ENCODE data around the gene NTM.

The NTM gene

GRCh38 chr11:131955904-131956303 lies 585.5 kb downstream of the NTM start:
- no peaks in the 10 kb centered on the region for H3K4me1 Mint-ChIP-seq
- no peak for ATAC-seq (replicated peaks)
- no peak overlapping the region for H3K4me3 Mint-ChIP-seq
- H3K36me3 Mint-ChIP-seq = no peaks in the 10 kb centered on the region
- no peak for DNase-seq
- H3K27me3 Mint-ChIP-seq = no peaks in the 10 kb centered on the region
- H3K27ac Mint-ChIP-seq = no peak overlapping the region
- H3K9me3 Mint-ChIP-seq = peaks cover 0 to 2% of the 10 kb centered on the region in 2 donors

- ATAC-seq (replicated peaks) = no peak
- H3K9me3 Mint-ChIP-seq = peaks cover 0 to 2% of the 10 kb centered on the region in 2 donors
- H3K4me1 Mint-ChIP-seq = no peaks in the 10 kb centered on the region
- no peak overlapping the region for H3K4me3 Mint-ChIP-seq
- H3K27ac Mint-ChIP-seq = no peak overlapping the region
- no peak for DNase-seq
- H3K36me3 Mint-ChIP-seq = no peaks in the 10 kb centered on the region
- no peaks in the 10 kb centered on the region for H3K27me3 Mint-ChIP-seq
These were observed 586.8 kb downstream of the NTM start for GRCh38 chr11:131957201-131957600.

- H3K36me3 Mint-ChIP-seq = no peaks in the 10 kb centered on the region
- no peak overlapping the region for H3K4me3 Mint-ChIP-seq
- H3K4me1 Mint-ChIP-seq = no peaks in the 10 kb centered on the region
- no peaks in the 10 kb centered on the region for H3K27me3 Mint-ChIP-seq
- no peak for DNase-seq
- H3K9me3 Mint-ChIP-seq = peaks cover 0 to 2% of the 10 kb centered on the region in 2 donors
- no peak overlapping the region for H3K27ac Mint-ChIP-seq
- ATAC-seq (replicated peaks) = no peak
These were observed 587.5 kb downstream of the NTM start for GRCh38 chr11:131957875-131958274.

- H3K27me3 Mint-ChIP-seq = no peaks in the 10 kb centered on the region
- ATAC-seq (replicated peaks) = no peak
- no peak overlapping the region for H3K4me3 Mint-ChIP-seq
These were observed 592.4 kb downstream of the NTM start for GRCh38 chr11:131962818-131963217.

GRCh38 chr11:131964698-131965483 lies 594.5 kb downstream of the NTM start:
- Mint-ChIP-seq H3K4me3 (no peak overlapping the region), H3K27me3 (no peaks in the 10 kb centered on the region), H3K27ac (no peak overlapping the region), H3K4me1 (no peaks in the 10 kb centered on the region), H3K9me3 (peaks cover 1 to 3% of the 10 kb centered on the region in 2 donors), H3K36me3 (no peaks in the 10 kb centered on the region)
- DNase-seq (no peak), ATAC-seq (replicated peaks) (no peak)

More at GRCh38 chr11:131962818-131963217, 592.4 kb downstream of the NTM start:
- no peaks in the 10 kb centered on the region for H3K36me3 Mint-ChIP-seq
- no peaks in the 10 kb centered on the region for H3K4me1 Mint-ChIP-seq
- H3K9me3 Mint-ChIP-seq = peaks cover 1 to 3% of the 10 kb centered on the region in 2 donors
- H3K27ac Mint-ChIP-seq = no peak overlapping the region
- DNase-seq = no peak

GRCh38 chr11:131965504-131965903 lies 595.1 kb downstream of the NTM start:
- Mint-ChIP-seq H3K4me1 (no peaks in the 10 kb centered on the region), H3K36me3 (no peaks in the 10 kb centered on the region), H3K4me3 (no peak overlapping the region), H3K27ac (no peak overlapping the region), H3K9me3 (peaks cover 1 to 3% of the 10 kb centered on the region in 2 donors), H3K27me3 (no peaks in the 10 kb centered on the region)
- DNase-seq = no peak
- ATAC-seq (replicated peaks) = no peak

- Mint-ChIP-seq H3K27me3 (no peaks in the 10 kb centered on the region), H3K36me3 (no peaks in the 10 kb centered on the region), H3K27ac (no peak overlapping the region), H3K9me3 (peaks cover 3% of the 10 kb centered on the region in 2 donors), H3K4me3 (no peak overlapping the region), H3K4me1 (no peaks in the 10 kb centered on the region)
- DNase-seq (no peak), ATAC-seq (replicated peaks) (no peak)
These were observed 596.3 kb downstream of the NTM start for GRCh38 chr11:131966667-131967066.

- Mint-ChIP-seq H3K27ac (no peak overlapping the region), H3K9me3 (peaks cover 3% of the 10 kb centered on the region in 2 donors), H3K36me3 (no peaks in the 10 kb centered on the region), H3K4me3 (no peak overlapping the region), H3K4me1 (no peaks in the 10 kb centered on the region), H3K27me3 (no peaks in the 10 kb centered on the region)
- DNase-seq = no peak
- no peak for ATAC-seq (replicated peaks)
These were observed 598.8 kb downstream of the NTM start for GRCh38 chr11:131969261-131969660.

GRCh38 chr11:131973061-131973460 lies 602.6 kb downstream of the NTM start:
- no peak for ATAC-seq (replicated peaks)
- no peaks in the 10 kb centered on the region for H3K36me3 Mint-ChIP-seq
- H3K9me3 Mint-ChIP-seq = peaks cover 0 to 2% of the 10 kb centered on the region in 2 donors
- no peaks in the 10 kb centered on the region for H3K4me1 Mint-ChIP-seq
- H3K4me3 Mint-ChIP-seq = no peak overlapping the region
- H3K27ac Mint-ChIP-seq = no peak overlapping the region
- H3K27me3 Mint-ChIP-seq = no peaks in the 10 kb centered on the region
- no peak for DNase-seq

GRCh38 chr11:131975619-131976018 lies 605.2 kb downstream of the NTM start:
- no peak overlapping the region for H3K4me3 Mint-ChIP-seq
- H3K27me3 Mint-ChIP-seq = no peaks in the 10 kb centered on the region
- H3K27ac Mint-ChIP-seq = no peak overlapping the region
- no peak for ATAC-seq (replicated peaks)
- DNase-seq = no peak
- no peaks in the 10 kb centered on the region for H3K4me1 Mint-ChIP-seq
- H3K36me3 Mint-ChIP-seq = no peaks in the 10 kb centered on the region
- peaks cover 0 to 2% of the 10 kb centered on the region in 2 donors for H3K9me3 Mint-ChIP-seq

GRCh38 chr11:131976021-131976420 lies 605.6 kb downstream of the NTM start:
- no peak for ATAC-seq (replicated peaks)
- H3K36me3 Mint-ChIP-seq = no peaks in the 10 kb centered on the region
- no peak for DNase-seq
- H3K27ac Mint-ChIP-seq = no peak overlapping the region
- no peaks in the 10 kb centered on the region for H3K4me1 Mint-ChIP-seq
- H3K27me3 Mint-ChIP-seq = no peaks in the 10 kb centered on the region
- peaks cover 0 to 2% of the 10 kb centered on the region in 2 donors for H3K9me3 Mint-ChIP-seq
- no peak overlapping the region for H3K4me3 Mint-ChIP-seq

- Mint-ChIP-seq H3K4me3 (no peak overlapping the region), H3K9me3 (peaks cover 0 to 5% of the 10 kb centered on the region in 2 donors), H3K27me3 (no peaks in the 10 kb centered on the region), H3K36me3 (no peaks in the 10 kb centered on the region), H3K27ac (no peak overlapping the region), H3K4me1 (no peaks in the 10 kb centered on the region)
- no peak for DNase-seq
- ATAC-seq (replicated peaks) = no peak
These were observed 606.8 kb downstream of the NTM start for GRCh38 chr11:131977231-131977630.

- ATAC-seq (replicated peaks) (no peak), DNase-seq (no peak)
- Mint-ChIP-seq H3K27me3 (no peaks in the 10 kb centered on the region), H3K36me3 (no peaks in the 10 kb centered on the region), H3K4me1 (no peaks in the 10 kb centered on the region), H3K9me3 (peaks cover 0 to 5% of the 10 kb centered on the region in 2 donors), H3K27ac (no peak overlapping the region), H3K4me3 (no peak overlapping the region)
These were observed 607.4 kb downstream of the NTM start for GRCh38 chr11:131977854-131978253.

GRCh38 chr11:131978351-131978750 lies 607.9 kb downstream of the NTM start:
- Mint-ChIP-seq H3K27me3 (no peaks in the 10 kb centered on the region), H3K4me3 (no peak overlapping the region), H3K36me3 (no peaks in the 10 kb centered on the region), H3K27ac (no peak overlapping the region), H3K9me3 (peaks cover 0 to 5% of the 10 kb centered on the region in 2 donors), H3K4me1 (no peaks in the 10 kb centered on the region)
- ATAC-seq (replicated peaks) = no peak
- no peak for DNase-seq

- no peak overlapping the region for H3K4me3 Mint-ChIP-seq
- no peak for ATAC-seq (replicated peaks)
These were observed 608.9 kb downstream of the NTM start for GRCh38 chr11:131979364-131979763.

More at GRCh38 chr11:131979364-131979763, 608.9 kb downstream of the NTM start:
- H3K9me3 Mint-ChIP-seq = peaks cover 3 to 7% of the 10 kb centered on the region in 2 donors
- no peaks in the 10 kb centered on the region for H3K27me3 Mint-ChIP-seq
- H3K36me3 Mint-ChIP-seq = no peaks in the 10 kb centered on the region
- no peak for DNase-seq
- H3K4me1 Mint-ChIP-seq = no peaks in the 10 kb centered on the region
- no peak overlapping the region for H3K27ac Mint-ChIP-seq
